Upper lobe of left lung (tissue), 6 donors: ENCODE data around the gene CCL1. TPM values are rescaled to one million over a fixed set of nuclear protein-coding genes. Genes with fewer than 3 reads are reported as not detected.

Source experiments
- ATAC-seq, 2 donors: fragments of 200-7000 bp; cut with Tn5 transposase; one replicate each; pipeline ENCODE4 v1.9.1; 2022; ENCODE audit warnings: mild to moderate bottlenecking in 2 of 2, moderate library complexity in 2 of 2; ENCODE audit not compliant: low FRiP score in 2 of 2
- DNase-seq, 2 donors: peaks; one replicate each; pipeline ENCODE4 v3.0.0-alpha.2; 2019 to 2020
- H3K27ac ChIP-seq, 4 donors: fragments of 200-600 bp; sonication (generic); one replicate each; pipeline ENCODE4 v1.5.1; 2016 to 2019
- H3K27me3 ChIP-seq, 4 donors: fragments of 200-600 bp; sonication (generic); one replicate each; pipeline ENCODE4 v1.5.1; 2017 to 2019
- H3K36me3 ChIP-seq, 4 donors: fragments of 200-600 bp; sonication (generic); one replicate each; pipeline ENCODE4 v1.5.1; 2016 to 2019
- H3K4me1 ChIP-seq, 4 donors: fragments of 200-600 bp; sonication (generic); one replicate each; pipeline ENCODE4 v1.5.1; 2018 to 2019
- H3K4me3 ChIP-seq, 4 donors: fragments of 200-600 bp; sonication (generic); one replicate each; pipeline ENCODE4 v1.5.1; 2017 to 2019; ENCODE audit warnings: mild to moderate bottlenecking in 2 of 4, moderate library complexity in 1 of 4
- H3K9me3 ChIP-seq, 4 donors: fragments of 200-600 bp; sonication (generic); one replicate each; pipeline ENCODE4 v1.5.1; 2018 to 2019
- CTCF ChIP-seq, 6 experiments: fragments of 450-650 bp in 4 of 6; fragments of 200-600 bp in 2 of 6; sonication (generic) in 2 of 6; IDR thresholded peaks; one replicate each; pipeline ENCODE4 v1.5.1; 2016 to 2019; ENCODE audit warnings: antibody characterized with exemption in 6 of 6
- EP300 ChIP-seq, 4 donors: sonication (generic); formaldehyde crosslinking; IDR thresholded peaks; one replicate each; pipeline ENCODE4 v1.5.1; 2017; ENCODE audit warnings: antibody characterized with exemption in 4 of 4, control low read depth in 2 of 4
- POLR2A ChIP-seq, 4 donors: fragments of 450-650 bp; IDR thresholded peaks; one replicate each; pipeline ENCODE4 v1.5.1; 2016 to 2017; ENCODE audit warnings: antibody characterized with exemption in 4 of 4, mild to moderate bottlenecking in 2 of 4
- POLR2AphosphoS5 ChIP-seq, 2 donors: sonication (generic); formaldehyde crosslinking; IDR thresholded peaks; one replicate each; pipeline ENCODE4 v1.5.1; 2017; ENCODE audit warnings: antibody characterized with exemption in 2 of 2
- WGBS, 2 donors: methylation state at CpG; one replicate each; pipeline ENCODE4 v1.1.5; 2017 to 2018; 5-methylcytosine and 5-hydroxymethylcytosine counted together
- total RNA-seq, 6 donors: library from RNA; depleted of rRNA in 4 of 6; stranded (reverse); fragments of >200 nt in 4 of 6; gene quantifications; one replicate each; pipeline versions ENCODE4 v1.1.0 to v1.2.1, GENCODE V29; 2016 to 2021
- donor health status: DM: no; HTN: no; CAD: no; lungs with moderate emphysema.
- donor health status: DM: no; HTN: yes; CAD: no; lungs with severe emphysema.

Gene CCL1
- total RNA-seq, 6 donors from 2014 or later, result not detected

- no peaks in the 10 kb centered on the region for H3K9me3 ChIP-seq
- ATAC-seq (no peak), DNase-seq (no peak)
- H3K27ac ChIP-seq, result no peak overlapping the region
- H3K27me3 ChIP-seq, result no peaks in the 10 kb centered on the region
- H3K4me1 ChIP-seq, result peaks cover 5 to 13% (median 6%) of the 10 kb centered on the region in 4 donors
- 70 to 78% methylated on average over 9 of the region's 9 CpGs for WGBS, 2 donors
- no peaks in the 10 kb centered on the region for H3K36me3 ChIP-seq
- no peak overlapping the region for H3K4me3 ChIP-seq
- TF ChIP-seq POLR2AphosphoS5 (IDR thresholded peaks at IDR 0.05), result no peak
- TF ChIP-seq EP300 (IDR thresholded peaks at IDR 0.05), result no peak
- no peak for TF ChIP-seq CTCF (IDR thresholded peaks at IDR 0.05)
- no peak for TF ChIP-seq POLR2A (IDR thresholded peaks at IDR 0.05)
Observed at GRCh38 chr17:34384822-34385605, 22.0 kb upstream of the CCL1 start.

GRCh38 chr17:34384271-34384670, 21.2 kb upstream of the CCL1 start:
- Histone ChIP-seq H3K9me3 (no peaks in the 10 kb centered on the region), H3K27me3 (no peaks in the 10 kb centered on the region), H3K4me1 (peaks cover 5 to 13% (median 6%) of the 10 kb centered on the region in 4 donors), H3K27ac (no peak overlapping the region), H3K36me3 (no peaks in the 10 kb centered on the region), H3K4me3 (no peak overlapping the region)
- 88% methylated on average over 1 of the region's 1 CpG for WGBS, 2 donors
- no peak for TF ChIP-seq POLR2AphosphoS5 (IDR thresholded peaks at IDR 0.05)
- TF ChIP-seq CTCF (IDR thresholded peaks at IDR 0.05), result no peak
- ATAC-seq, result no peak
- DNase-seq, result no peak

GRCh38 chr17:34383216-34383615, 20.2 kb upstream of the CCL1 start:
- no peak for TF ChIP-seq CTCF (IDR thresholded peaks at IDR 0.05)
- no peaks in the 10 kb centered on the region for H3K27me3 ChIP-seq
- no peak overlapping the region for H3K4me3 ChIP-seq
- H3K4me1 ChIP-seq, result peaks cover 5 to 16% (median 7%) of the 10 kb centered on the region in 4 donors
- WGBS, 2 donors, result 67 to 75% methylated on average over 3 of the region's 3 CpGs
- H3K36me3 ChIP-seq, result no peaks in the 10 kb centered on the region
- H3K9me3 ChIP-seq, result no peaks in the 10 kb centered on the region
- no peak overlapping the region for H3K27ac ChIP-seq
- ATAC-seq (no peak), DNase-seq (no peak)

GRCh38 chr17:34382621-34383124, 19.6 kb upstream of the CCL1 start:
- Histone ChIP-seq H3K27me3 (no peaks in the 10 kb centered on the region), H3K9me3 (no peaks in the 10 kb centered on the region), H3K4me3 (no peak overlapping the region), H3K27ac (no peak overlapping the region), H3K36me3 (no peaks in the 10 kb centered on the region), H3K4me1 (peaks cover 5 to 11% (median 8%) of the 10 kb centered on the region in 4 donors)
- TF ChIP-seq CTCF (IDR thresholded peaks at IDR 0.05), result no peak
- DNase-seq (peak in 1 of 2 donors; percentile 45), ATAC-seq (peak in 1 of 2 donors; percentile 28)
- whole genome bisulfite sequencing, 2 donors, result 16 to 22% methylated on average over 6 to 7 of the region's 7 CpGs

GRCh38 chr17:34379868-34380267, 16.8 kb upstream of the CCL1 start:
- H3K27ac ChIP-seq, result no peak overlapping the region
- no peak for ATAC-seq
- peaks cover 3 to 10% (median 5%) of the 10 kb centered on the region in 4 donors for H3K4me1 ChIP-seq
- no peak for DNase-seq
- no peaks in the 10 kb centered on the region for H3K36me3 ChIP-seq
- no peak overlapping the region for H3K4me3 ChIP-seq
- no peaks in the 10 kb centered on the region for H3K27me3 ChIP-seq
- WGBS, 2 donors, result 79 to 80% methylated on average over 5 of the region's 5 CpGs
- TF ChIP-seq POLR2AphosphoS5 (IDR thresholded peaks at IDR 0.05), result no peak
- TF ChIP-seq CTCF (IDR thresholded peaks at IDR 0.05), result no peak
- TF ChIP-seq EP300 (IDR thresholded peaks at IDR 0.05), result no peak
- TF ChIP-seq POLR2A (IDR thresholded peaks at IDR 0.05), result no peak
- no peaks in the 10 kb centered on the region for H3K9me3 ChIP-seq
